Measurements from ENCODE around the gene TMEM131L.

The TMEM131L gene

DNA sequence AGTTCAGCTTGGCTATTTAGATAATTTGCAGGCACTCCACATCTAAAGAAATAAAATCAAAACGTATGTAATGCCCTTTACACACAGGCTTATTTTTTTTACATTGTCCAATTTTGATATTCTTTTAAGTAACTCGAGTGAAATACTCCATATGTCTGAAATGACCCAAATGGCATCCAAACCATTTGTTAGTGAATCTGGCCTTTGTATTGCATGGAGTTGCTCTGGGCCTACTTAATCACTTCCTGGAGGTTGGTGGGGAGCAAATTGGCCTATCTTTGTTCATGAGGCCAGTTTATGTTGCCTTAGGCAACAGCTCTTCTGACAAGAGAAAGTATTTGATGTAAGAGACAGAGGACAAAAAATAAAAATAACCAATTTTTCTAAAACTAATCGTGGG, 47.6 kb upstream of the TMEM131L start:
- peak overlapping the region; percentile 88 for H3K4me2 ChIP-seq (ENCODE audit: low read length)
- H3K27ac ChIP-seq (ENCODE audit: low read depth, low read length, poor library complexity, severe bottlenecking) = peak overlapping the region; percentile 98
- no peak overlapping the region for H2AFZ ChIP-seq (ENCODE audit: low read length)
- H3K4me1 ChIP-seq (ENCODE audit: insufficient read depth, low read length, severe bottlenecking) = peaks cover 62% of the 10 kb centered on the region
- H3F3A ChIP-seq (ENCODE audit: insufficient read depth, low read length) = 0 out of 2 replicates have a peak, but pooled peaks cover 8% of the 10 kb centered on the region
- no peaks in the 10 kb centered on the region for H4K20me1 ChIP-seq (ENCODE audit: insufficient read depth, low read length)
- H3K9ac ChIP-seq (ENCODE audit: low read length) = peak overlapping the region; percentile 79
- H3K9me2 ChIP-seq (ENCODE audit: low read depth, low read length) = no peaks in the 10 kb centered on the region
- no peaks in the 10 kb centered on the region for H3K27me3 ChIP-seq (ENCODE audit: insufficient read depth, low read length)
- H3K9me3 ChIP-seq (ENCODE audit: low read length) = no peaks in the 10 kb centered on the region
- TF ChIP-seq, protein P1, sequence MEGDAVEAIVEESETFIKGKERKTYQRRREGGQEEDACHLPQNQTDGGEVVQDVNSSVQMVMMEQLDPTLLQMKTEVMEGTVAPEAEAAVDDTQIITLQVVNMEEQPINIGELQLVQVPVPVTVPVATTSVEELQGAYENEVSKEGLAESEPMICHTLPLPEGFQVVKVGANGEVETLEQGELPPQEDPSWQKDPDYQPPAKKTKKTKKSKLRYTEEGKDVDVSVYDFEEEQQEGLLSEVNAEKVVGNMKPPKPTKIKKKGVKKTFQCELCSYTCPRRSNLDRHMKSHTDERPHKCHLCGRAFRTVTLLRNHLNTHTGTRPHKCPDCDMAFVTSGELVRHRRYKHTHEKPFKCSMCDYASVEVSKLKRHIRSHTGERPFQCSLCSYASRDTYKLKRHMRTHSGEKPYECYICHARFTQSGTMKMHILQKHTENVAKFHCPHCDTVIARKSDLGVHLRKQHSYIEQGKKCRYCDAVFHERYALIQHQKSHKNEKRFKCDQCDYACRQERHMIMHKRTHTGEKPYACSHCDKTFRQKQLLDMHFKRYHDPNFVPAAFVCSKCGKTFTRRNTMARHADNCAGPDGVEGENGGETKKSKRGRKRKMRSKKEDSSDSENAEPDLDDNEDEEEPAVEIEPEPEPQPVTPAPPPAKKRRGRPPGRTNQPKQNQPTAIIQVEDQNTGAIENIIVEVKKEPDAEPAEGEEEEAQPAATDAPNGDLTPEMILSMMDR (IDR thresholded peaks at IDR 0.05; ENCODE audit: low read length) = no peak
- no peak for TF ChIP-seq EZH2 (IDR thresholded peaks at IDR 0.05; ENCODE audit: borderline replicate concordance, low read length)
- no peaks in the 10 kb centered on the region for H3K79me2 ChIP-seq (ENCODE audit: insufficient read depth, low read length)
- H3K36me3 ChIP-seq (ENCODE audit: insufficient read depth, low read length) = peaks cover 30% of the 10 kb centered on the region
- peak overlapping the region; percentile 57 for H3K4me3 ChIP-seq (ENCODE audit: low read depth, low read length, poor library complexity, severe bottlenecking)

DNA sequence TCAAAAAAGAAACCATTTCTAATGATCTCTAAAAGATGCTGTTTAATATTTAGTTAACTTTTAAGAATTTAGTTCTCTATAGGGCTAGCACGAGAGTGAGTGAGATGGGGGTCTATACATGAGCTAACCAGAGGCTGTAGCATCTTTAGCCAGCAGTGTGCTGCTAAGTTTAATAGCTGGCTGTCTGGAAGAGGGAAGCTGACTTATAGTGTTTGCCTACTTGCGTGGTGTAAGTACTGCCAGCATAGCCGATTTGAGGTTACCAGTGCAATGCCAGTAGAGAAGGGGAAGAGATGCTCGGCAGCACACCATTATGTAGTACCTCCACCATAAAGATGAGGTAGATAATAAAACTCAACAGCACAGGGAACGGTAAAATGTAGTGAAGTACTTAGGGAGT, 47.1 kb upstream of the TMEM131L start:
- H3K27ac ChIP-seq (ENCODE audit: low read depth, low read length, poor library complexity, severe bottlenecking) = peak overlapping the region; percentile 98
- peaks cover 62% of the 10 kb centered on the region for H3K4me1 ChIP-seq (ENCODE audit: insufficient read depth, low read length, severe bottlenecking)
- peak overlapping the region; percentile 79 for H3K9ac ChIP-seq (ENCODE audit: low read length)
- H3F3A ChIP-seq (ENCODE audit: insufficient read depth, low read length) = 0 out of 2 replicates have a peak, but pooled peaks cover 8% of the 10 kb centered on the region
- no peaks in the 10 kb centered on the region for H3K79me2 ChIP-seq (ENCODE audit: insufficient read depth, low read length)
- peak overlapping the region; percentile 88 for H3K4me2 ChIP-seq (ENCODE audit: low read length)
- TF ChIP-seq, protein P1 (IDR thresholded peaks at IDR 0.05; ENCODE audit: low read length) = no peak
- H4K20me1 ChIP-seq (ENCODE audit: insufficient read depth, low read length) = no peaks in the 10 kb centered on the region
- no peaks in the 10 kb centered on the region for H3K9me3 ChIP-seq (ENCODE audit: low read length)
- H3K4me3 ChIP-seq (ENCODE audit: low read depth, low read length, poor library complexity, severe bottlenecking) = peak overlapping the region; percentile 57
- peaks cover 26% of the 10 kb centered on the region for H3K36me3 ChIP-seq (ENCODE audit: insufficient read depth, low read length)
- no peak overlapping the region; the same call in 1 of the 2 replicates for H2AFZ ChIP-seq (ENCODE audit: low read length)
- H3K27me3 ChIP-seq (ENCODE audit: insufficient read depth, low read length) = no peaks in the 10 kb centered on the region
- no peaks in the 10 kb centered on the region for H3K9me2 ChIP-seq (ENCODE audit: low read depth, low read length)

DNA sequence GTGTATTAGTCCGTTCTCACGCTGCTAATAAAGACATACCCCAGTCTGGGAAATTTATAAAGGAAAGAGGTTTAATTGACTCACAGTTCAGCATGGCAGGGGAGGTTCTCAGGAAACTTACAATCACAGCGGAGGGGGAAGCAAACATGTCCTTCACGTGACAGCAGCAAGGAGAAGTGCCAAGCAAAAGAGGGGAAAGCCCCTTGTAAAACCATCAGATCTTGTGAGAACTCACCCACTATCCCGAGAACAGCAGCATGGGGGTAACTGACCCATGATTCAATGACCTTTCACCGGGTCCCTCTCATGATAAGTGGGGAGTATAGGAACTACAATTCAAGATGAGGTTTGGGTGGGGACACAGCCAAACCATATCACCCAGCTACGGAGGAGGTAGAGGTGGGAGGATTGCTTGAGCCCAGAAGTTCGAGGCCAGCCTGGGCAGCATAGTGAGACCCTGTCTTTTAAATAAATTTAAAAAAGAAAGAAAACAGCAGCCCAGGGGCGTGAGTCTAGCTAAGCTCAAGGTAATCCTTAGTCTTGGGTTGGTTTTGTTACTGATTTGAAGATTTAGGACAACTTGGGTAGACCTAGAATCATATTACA, 46.4 kb upstream of the TMEM131L start:
- no peak overlapping the region; the same call in 1 of the 2 replicates for H2AFZ ChIP-seq (ENCODE audit: low read length)
- H3K9me2 ChIP-seq (ENCODE audit: low read depth, low read length) = no peaks in the 10 kb centered on the region
- peak overlapping the region; percentile 57 for H3K4me3 ChIP-seq (ENCODE audit: low read depth, low read length, poor library complexity, severe bottlenecking)
- peak overlapping the region; percentile 88 for H3K4me2 ChIP-seq (ENCODE audit: low read length)
- TF ChIP-seq, protein P1 (IDR thresholded peaks at IDR 0.05; ENCODE audit: low read length) = no peak
- TF ChIP-seq EZH2 (IDR thresholded peaks at IDR 0.05; ENCODE audit: borderline replicate concordance, low read length) = no peak
- H4K20me1 ChIP-seq (ENCODE audit: insufficient read depth, low read length) = no peaks in the 10 kb centered on the region
- H3K9me3 ChIP-seq (ENCODE audit: low read length) = no peaks in the 10 kb centered on the region
- 0 out of 2 replicates have a peak, but pooled peaks cover 8% of the 10 kb centered on the region for H3F3A ChIP-seq (ENCODE audit: insufficient read depth, low read length)
- H3K27me3 ChIP-seq (ENCODE audit: insufficient read depth, low read length) = no peaks in the 10 kb centered on the region
- peaks cover 62% of the 10 kb centered on the region for H3K4me1 ChIP-seq (ENCODE audit: insufficient read depth, low read length, severe bottlenecking)
- H3K27ac ChIP-seq (ENCODE audit: low read depth, low read length, poor library complexity, severe bottlenecking) = peak overlapping the region; percentile 98
- no peaks in the 10 kb centered on the region for H3K79me2 ChIP-seq (ENCODE audit: insufficient read depth, low read length)
- H3K36me3 ChIP-seq (ENCODE audit: insufficient read depth, low read length) = peaks cover 23% of the 10 kb centered on the region
- peak overlapping the region; percentile 79 for H3K9ac ChIP-seq (ENCODE audit: low read length)

Data from OCI-LY1 (cell line).